ENCODE results near the gene GOLGA6C.
"Not testable (repeated sequence)": the region's sequence is repeated elsewhere in the genome, so short reads cannot be mapped to it uniquely, and the experiment has no call there.

Gene GOLGA6C, protein sequence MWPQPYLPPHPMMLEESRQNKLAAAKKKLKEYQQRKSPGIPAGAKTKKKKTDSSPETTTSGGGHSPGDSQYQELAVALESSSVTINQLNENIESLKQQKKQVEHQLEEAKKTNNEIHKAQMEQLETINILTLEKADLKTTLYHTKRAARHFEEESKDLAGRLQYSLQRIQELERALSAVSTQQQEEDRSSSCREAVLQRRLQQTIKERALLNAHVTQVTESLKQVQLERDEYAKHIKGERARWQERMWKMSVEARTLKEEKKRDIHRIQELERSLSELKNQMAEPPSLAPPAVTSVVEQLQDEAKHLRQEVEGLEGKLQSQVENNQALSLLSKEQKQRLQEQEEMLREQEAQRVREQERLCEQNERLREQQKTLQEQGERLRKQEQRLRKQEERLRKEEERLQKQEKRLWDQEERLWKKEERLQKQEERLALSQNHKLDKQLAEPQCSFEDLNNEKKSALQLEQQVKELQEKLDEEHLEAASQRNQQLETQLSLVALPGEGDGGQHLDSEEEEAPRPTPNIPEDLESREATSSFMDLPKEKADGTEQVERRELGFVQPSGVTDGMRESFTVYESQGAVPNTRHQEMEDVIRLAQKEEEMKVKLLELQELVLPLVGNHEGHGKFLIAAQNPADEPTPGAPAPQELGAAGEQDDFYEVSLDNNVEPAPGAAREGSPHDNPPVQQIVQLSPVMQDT

DNA sequence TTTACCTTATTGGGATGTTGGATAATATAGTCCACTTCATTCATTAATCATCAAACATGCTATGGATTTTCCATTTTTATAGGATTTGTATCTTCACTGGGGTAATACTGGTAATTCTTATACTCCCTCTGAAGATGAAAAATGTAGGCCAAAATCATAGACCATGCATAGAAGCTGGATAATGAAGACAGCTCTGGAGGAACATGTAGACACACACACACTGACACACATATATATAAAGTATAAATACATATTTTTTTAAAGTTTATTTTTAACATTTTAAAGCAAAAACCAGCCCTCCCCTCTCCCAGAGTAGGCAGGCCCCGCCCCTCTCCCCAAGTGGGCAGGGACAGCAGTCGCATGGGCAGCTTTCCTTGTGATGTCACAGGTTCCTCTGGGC, at the start of gene GOLGA6C:
TSS of gene GOLGA6C (plus strand) at position 301 of the 400 bp plus-strand sequence. CDS start 265 bp downstream, outside the sequence.
- not testable (repeated sequence) for DNase-seq

DNA sequence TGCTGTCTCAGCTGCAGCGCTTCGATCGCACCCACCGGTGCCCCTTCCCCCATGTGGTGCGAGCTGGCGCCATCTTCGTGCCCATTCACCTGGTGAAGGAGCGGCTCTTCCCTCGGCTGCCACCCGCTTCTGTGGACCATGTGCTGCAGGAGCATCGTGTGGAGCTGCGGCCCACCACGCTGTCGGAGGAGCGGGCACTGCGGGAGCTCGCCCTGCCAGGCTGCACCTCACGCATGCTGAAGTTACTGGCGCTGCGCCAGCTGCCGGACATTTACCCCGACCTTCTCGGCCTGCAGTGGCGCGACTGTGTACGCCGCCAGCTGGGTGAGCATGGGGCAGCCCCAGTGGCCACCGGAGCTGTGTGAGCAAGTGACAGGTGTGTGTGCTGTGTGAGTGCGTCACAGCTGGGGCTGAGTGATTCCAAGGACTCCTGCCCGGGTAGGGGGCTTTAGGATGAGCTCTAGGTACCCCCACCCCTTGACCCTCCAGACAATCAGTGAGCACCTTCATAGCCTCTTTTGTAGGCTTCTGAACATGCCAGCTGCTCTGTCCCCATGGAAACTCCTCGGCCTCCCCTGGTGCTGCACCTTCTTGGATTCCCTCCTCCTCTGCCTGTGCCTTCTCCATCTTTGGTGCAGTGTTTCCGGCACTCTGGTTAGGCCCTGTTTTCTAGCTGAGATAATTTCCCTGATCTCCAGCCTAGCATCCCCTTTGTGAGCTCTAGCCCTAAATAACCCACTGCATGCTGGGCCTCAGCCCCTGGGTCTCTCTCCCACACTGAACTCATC, 49.4 kb upstream of the GOLGA6C start:
- no peak for DNase-seq

DNA sequence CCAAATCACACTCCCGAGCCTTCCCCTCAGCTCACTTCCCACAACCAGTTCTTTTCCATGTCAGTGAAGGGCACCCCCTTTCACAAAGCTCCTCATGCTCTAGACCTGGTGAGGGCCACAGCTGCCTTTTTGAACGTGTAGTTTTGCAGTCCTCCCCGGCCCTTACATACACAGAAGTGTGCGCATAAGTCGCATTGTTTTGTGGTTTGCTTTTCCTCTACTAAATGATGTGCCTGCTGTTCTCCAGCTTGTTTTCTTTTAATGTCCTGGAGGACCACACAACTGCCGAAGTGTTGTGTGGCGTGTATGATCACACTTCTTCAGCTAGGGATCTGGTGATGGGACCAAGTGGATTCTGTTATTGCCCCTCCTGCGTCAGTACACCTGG, 48.9 kb upstream of the GOLGA6C start:
- DNase-seq: no peak

DNA sequence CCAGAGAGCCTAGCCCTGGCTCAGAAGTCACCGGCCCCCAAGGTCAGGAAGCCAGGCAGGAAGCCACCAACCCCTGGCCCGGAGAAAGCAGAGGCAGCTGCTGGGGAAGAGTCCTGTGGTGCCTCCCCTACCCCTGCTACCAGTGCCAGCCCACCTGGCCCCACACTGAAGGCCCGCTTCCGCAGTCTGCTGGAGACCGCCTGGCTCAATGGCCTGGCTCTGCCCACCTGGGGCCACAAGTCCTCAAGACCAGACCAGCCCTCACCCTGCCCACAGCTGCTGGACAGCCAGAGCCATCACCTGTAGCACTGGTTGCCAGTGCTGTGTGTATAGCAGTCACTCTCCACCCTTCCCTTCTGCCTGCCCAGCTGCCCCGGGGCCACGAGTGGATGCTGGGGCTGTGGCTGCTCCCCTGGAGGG, 47.3 kb upstream of the GOLGA6C start:
- no peak for DNase-seq

DNA sequence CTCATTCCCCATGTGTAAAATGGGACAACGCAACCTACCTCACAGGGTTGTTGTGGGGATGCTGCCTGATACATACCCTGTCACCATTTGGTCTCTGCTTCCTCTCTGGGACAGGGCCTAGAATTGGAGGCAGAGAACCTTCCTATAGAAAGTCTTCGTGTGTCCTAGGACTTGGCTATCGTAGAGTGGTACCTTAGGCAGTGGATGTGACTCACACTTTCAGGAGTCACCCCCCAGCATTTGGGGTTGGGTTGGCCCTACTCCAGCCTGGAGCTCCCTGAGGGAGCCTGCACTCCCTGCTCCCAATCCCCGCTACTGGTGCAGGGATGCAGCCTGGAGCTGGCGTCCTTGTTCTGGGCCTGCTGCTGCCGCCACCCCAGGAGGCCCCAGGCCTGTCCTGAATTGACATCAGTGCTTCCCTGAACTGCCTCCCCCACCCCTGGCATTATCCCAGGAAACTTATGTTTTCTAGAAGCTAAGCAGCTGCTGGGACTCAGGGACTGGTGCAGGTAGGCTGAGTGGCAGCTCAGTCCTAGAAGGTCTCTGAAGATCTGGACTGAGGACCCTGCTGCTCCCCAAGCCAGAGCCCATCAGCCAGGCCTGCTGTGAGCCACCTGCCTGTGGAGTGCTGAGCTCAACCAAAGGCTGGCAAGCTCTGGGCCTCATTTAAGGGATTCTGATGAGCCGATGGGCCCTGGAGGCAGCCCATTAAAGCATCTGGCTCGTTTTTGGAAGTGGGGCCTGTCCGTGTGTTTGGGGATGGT, 46.5 kb upstream of the GOLGA6C start:
- DNase-seq: no peak

DNA sequence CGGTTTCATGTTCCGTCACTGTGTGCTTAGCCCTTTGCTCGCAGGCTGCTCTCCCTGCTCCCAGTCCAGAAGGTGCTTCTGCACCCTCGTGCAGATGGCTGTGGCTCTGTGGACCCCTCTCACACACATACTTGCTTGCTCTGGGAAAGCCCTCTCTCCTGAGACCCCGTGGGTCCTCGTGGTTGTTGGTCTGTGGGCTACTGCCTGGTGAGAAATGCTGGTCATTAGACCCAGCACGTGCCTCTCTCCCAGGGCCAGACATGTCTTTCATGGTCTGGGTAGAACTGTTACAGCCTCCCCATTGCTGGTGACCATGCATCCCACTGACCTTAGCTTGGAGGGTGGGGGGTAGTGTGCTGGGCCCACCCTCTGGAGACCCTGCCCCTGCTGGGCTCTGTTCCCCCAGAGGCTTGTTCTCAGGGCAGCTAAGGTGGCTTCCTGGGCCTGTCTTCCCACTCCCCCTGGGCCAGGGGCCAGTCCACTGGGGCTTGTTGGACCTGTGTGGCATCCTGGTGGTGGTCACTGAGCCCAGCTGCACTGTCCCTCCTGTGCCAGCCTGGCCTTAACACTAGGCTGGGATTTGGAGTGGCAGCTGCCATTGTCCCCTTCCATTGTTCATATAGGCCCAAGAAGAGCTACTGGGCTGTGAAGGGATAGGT, 45.8 kb upstream of the GOLGA6C start:
- no peak for DNase-seq

DNA sequence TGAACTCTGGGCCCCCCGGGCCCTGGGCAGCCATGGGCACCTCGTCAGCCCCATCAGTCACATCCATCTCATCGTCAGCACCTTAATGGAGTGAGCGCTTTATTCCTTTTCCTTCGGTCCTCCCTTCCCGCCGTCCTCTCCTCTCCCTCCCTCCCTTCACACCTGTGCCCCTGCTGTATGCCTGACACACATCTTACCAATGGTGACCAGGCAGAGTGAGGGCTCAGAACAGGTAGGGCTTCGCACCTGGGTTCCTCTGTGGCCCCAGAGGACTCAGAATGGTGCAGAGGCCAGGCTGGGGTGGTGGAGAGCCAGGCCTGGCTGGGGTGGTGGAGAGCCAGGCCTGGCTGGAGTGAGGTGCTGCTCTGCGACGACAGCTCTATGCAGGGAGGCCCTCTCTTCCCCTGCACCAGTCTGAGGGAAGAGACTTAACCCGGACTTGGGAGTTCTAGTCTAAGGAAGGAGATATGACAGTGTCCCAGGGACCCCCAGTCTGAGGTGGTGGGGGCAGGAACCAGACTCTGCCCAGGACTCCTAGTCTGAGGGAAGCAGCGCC, 44.8 kb upstream of the GOLGA6C start:
- no peak for DNase-seq

DNA sequence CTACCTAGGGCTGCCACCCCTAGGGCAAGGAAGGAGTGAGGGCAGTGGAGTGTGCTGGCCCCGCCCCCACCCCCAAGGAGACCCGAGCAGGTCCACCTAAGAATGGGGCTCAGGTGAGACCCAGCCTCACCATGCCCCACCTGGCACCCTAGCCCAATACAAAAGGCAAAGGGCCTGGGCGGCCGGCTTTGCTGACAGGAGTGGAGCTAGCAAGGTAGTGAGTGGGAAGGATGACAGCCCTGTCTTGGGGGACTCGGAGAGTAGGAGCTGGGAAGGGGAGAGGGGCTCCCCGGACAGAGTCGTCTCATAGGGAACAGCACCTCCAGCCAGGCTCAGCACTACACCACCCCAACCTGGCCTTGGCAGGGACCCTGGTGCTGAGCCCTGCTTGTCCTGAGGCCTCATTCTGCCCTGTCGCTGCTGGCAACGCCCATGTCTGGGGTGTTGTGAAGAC, 44.3 kb upstream of the GOLGA6C start:
- DNase-seq: no peak

DNA sequence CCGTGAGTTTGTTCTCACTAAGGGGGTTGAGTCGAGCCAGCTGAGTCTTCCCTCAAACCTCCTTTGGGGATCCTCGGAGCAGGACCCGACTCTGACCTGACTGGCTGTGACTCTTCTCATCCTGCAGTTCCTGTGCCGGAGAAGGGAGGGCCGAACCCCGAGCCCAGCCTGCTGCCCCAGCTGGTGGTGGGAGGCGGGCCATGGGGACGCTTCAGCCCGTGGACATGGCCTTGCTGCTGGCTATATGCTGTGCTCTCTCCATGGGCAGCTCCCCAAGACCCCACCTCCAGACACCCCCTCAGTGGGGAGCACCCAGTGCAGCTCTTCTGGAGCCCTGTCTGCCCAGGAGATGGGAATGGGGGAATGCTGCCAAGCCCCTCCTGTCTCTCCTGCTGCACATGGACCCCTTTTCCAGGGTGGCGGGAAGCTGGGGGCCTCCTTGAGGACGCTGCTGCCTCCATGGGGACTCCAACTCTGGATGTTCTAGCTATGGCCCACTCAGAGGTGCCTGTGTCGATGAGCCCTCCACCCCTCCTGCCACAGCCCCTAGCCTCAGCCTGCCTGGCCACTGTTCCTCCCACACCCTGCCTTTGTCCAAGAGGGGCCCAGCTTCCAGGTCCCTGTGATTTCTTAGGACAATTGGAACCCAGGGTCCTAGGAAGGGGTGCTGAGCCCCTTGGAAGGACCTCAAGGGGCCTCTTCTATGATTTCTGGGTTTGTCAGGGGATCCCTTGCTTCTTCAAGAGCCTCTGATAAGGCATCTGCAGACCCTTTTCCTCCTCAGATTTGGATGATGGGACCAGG, 43.6 kb upstream of the GOLGA6C start:
- DNase-seq: no peak

DNA sequence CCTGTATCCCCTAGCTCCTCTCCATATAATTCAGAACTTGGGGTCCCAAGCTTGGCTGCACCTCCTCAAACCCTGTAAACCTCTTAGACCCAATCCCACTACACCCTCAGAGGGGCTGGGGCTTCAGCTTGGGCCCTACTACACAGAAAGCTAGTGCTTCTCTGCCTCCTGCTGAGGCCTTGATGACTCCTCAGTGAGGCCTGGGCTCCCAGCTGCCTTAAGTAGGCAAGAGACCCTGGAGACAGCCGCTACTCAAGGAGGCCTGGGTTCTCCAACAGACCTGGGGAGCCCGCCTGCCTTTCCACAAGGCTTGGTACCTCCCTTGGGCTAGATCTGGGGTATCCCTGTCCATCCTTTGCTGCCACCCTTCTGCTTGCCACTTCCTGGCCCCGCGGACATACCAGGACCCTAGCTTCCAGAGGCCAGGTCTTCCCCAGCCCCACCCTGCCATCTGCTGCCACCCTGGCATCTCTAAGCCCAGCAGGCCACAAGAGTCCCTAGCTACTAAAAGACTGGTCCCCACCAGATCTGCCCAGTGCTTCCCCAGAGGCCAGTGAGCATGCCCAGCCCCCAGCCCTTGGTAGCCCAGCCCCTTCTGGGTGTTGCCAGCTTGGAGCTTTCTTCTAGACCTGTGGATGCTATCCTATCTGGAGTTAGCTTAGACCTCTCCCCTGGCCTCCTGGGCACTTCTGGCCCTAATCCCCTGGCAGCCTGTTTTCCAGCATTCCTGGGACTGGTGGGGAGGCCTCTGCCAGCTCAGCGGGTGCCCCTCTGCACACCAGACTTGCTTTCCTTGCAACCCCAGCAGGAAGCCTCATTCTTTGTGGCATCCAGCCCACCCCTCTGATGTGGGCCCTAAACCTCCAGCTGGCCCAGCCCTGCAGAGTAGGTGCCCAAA, 42.8 kb upstream of the GOLGA6C start:
- DNase-seq: no peak

DNA sequence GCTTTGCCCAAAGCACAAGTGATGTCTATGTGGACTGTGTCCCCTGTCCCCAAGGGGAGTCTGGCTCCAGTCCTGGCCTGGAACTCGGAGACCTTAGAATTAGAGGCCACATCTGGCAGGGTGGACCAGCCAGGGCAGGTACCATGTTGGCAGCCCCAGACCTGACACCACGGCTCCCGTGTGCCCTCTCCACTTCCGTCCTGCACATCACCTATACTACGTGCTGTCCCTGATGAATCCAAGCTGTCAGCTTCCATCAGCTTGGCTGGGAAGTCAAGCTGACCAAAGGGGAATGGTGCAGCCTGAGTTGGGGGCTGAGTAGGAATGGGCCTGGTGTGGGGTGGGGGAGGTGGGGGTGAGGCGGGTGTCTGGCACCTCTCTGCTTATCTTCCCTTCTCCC, 41.1 kb upstream of the GOLGA6C start:
- no peak for DNase-seq

DNA sequence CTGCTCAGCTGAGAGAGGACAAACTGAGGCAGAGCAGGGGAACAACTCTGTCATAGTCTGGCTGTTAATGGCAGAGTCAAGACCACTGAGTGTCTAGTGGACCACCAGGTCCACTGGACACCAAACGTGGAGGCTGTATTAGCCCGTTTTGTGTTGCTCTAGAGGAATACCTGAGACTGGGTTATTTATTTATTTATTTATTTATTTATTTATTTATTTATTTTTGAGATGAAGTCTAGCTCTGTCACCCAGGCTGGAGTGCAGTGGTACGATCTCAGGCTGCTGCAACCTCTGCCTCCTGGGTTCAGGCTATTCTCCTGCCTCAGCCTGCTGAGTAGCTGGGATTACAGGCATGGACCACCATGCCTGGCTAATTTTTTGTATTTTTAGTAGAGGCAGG, 40.6 kb upstream of the GOLGA6C start:
- DNase-seq: not testable (repeated sequence)

DNA sequence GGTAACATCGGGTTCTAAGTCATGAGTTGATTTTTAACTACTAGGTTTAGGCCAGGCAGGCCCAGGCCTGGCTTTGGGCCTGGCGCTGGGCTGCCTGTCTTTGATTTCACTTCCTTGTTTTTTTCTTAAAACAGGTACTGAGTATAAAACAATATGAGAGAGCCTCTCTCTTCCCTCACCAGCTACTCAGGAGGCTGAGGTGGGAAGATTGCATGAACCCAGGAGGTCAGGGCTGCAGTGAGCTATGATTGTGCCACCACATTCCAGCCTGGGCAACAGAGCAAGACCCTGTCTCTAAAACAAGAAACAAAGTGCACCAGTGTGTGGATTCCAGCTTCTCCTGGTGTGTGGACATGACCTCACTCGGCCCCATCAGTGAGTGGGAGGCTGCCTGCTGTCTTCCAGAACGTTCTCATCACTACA, 38.6 kb upstream of the GOLGA6C start:
- DNase-seq: not testable (repeated sequence)

DNA sequence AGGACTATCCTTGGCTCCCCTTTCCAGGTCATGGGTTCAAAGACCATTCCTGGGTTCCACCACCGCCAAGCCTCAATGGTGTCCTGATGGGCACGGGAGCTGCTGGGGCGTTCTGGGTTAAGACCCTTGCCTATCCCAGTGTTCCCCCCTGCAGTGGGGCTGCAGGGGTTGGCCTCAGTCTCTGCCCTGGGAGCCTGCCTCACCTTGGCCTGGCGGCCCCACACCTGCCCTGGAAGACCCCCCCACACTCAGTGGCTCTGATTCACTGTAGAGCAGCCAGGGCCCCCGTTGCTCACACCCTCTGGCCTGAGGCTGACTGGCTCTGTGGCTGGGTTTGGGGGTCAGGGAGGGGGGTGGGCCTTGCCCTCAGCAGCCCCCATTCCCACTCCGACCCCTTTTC, 34.4 kb upstream of the GOLGA6C start:
- DNase-seq: no peak

DNA sequence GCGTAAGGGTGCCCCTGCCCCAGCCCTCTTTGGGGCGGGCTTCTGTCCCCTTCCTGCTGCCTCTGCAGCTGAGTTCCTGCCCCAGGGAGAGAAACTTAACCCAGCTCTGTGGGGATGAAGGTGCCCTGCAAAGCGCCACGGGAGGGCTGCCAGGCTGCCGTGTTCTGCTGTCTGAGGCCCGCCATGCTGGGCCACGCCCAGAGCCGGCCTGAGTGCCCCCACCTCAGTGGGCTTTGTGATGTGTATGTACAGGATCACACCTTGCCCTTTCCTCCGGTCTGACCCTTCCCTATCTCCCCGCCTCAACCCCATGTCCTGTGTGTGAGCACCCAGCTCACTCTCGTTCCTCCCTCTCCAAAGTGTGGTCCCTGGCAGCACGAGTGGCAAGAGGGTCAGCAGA, 33.9 kb upstream of the GOLGA6C start:
- DNase-seq: no peak

DNA sequence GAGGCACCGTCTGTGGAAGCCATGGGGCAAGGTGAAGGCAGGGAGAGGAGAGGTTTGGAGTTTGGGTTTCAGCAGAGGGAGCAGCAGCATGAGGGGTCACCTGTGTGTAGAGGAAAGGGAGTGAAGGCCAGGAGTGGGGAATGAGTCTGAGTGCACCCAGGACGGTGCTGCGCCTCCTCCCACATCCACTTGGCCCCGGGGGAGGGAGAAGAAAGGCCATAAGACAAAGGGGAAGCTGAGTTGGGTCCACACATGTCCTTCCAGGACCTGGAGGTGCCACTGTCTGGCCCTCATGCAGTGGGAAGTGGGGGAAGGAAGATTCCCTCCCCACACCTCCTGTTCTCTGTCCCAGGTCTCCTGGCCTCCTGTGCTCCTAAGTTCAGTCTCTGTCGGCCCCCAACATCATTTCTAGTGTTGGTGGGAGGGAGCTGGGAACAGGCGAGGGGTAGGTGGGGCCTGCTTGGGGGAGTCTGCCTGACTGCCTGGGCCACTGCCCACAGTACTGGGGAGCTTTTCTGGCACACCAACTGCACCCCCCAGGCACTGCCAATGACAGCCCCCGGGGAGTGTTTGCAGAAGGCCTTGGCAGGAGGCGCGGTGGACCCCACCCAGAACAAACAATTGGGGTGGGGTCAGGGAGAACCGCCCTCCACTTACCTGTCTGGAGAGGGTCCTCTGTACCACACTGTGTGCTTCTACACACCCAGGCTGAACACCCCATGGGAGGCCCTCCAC, 32.9 kb upstream of the GOLGA6C start:
- DNase-seq: not testable (repeated sequence)

DNA sequence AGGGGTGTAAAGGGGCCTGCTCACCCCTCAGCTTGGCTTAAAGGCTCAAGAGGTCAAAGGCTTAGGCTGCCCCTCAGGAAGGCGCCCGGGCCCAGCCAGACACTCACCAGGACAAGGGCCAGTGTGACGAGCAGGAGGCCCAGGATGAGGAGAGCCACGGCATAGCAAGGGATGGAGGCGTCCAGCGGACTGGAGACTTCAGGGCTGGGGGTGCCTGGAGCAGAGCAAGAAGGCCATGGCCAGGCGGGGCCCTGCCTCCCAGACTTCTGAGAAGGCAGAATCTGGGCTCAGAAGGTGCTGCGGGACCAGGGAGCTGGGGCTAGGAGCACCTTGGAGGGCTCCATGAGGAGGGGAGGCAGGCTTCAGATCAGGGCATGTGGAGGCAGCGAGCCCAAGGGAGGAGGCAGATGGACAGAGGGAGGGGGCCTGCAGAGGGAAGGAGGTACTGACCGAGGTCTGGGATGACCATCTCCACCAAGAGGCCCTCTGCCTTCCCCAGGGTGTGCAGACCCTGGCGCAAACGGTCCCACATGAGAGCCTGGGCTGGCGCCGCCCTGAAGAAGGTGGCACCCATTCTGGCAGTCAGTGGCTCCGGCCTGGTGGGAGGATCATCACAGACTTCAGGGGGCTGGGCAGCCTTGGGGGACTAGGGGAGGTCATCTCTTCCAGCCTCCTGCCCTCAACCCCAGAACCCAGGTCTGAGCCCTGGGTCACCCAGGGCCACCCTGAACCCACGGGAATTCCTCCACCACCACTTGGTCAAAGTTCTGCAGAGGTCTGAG, 32.0 kb upstream of the GOLGA6C start:
- no peak for DNase-seq

DNA sequence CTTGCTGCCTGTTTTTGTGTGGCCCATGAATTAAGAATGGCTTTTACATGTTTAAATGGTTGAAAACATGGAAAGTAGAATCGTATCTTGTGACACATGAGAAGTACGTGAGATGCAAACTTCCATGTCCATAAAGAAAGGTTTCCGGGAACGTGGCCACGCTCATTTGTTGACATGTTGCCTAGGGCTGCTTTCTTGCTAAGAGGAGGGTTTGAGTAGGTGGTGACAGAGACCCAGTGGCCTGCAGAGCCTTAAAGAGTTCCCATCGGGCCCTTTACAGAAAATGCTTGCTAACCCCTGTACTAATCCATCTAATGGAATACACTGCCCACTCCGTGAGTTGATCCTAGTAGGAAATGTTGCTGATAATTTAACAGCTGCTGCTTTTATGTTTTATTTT, 31.0 kb upstream of the GOLGA6C start:
- DNase-seq: not testable (repeated sequence)
